ACC112 (cell line): Measurements from ENCODE around the gene NADSYN1.

ENCODE experiments used
- H2AFZ ChIP-seq: fragments of 200-600 bp; sonication (generic); one replicate; pipeline ENCODE4 v1.6.0; 2017; ENCODE audit warnings: antibody characterized with exemption, low read length; ENCODE audit not compliant: unreplicated experiment
- H3K27ac ChIP-seq: fragments of 200-600 bp; sonication (generic); 2 replicates; pipeline ENCODE4 v1.5.1; 2014; ENCODE audit warnings: low read depth, mild to moderate bottlenecking, antibody characterized with exemption, low read length, moderate library complexity
- H3K27me3 ChIP-seq: fragments of 200-600 bp; sonication (generic); 2 replicates; pipeline ENCODE4 v1.6.1; 2014; ENCODE audit warnings: mild to moderate bottlenecking, antibody characterized with exemption, low read length, moderate library complexity, mixed read lengths; ENCODE audit not compliant: insufficient read depth
- H3K36me3 ChIP-seq: fragments of 200-600 bp; sonication (generic); 2 replicates; pipeline ENCODE4 v1.6.1; 2016; ENCODE audit warnings: mild to moderate bottlenecking, antibody characterized with exemption, low read length, moderate library complexity, mixed read lengths; ENCODE audit not compliant: insufficient read depth
- H3K4me1 ChIP-seq: fragments of 200-600 bp; sonication (generic); one replicate; pipeline ENCODE4 v1.6.1; 2016; ENCODE audit warnings: low read length, mixed read lengths; ENCODE audit not compliant: insufficient read depth, unreplicated experiment, control insufficient read depth
- H3K4me3 ChIP-seq: fragments of 200-600 bp; sonication (generic); 2 replicates; pipeline ENCODE4 v1.5.1; 2014; ENCODE audit warnings: mild to moderate bottlenecking, low read depth, low read length
- H3K79me2 ChIP-seq: fragments of 200-600 bp; sonication (generic); one replicate; pipeline ENCODE4 v1.6.0; 2016; ENCODE audit warnings: low read length; ENCODE audit not compliant: control insufficient read depth, unreplicated experiment, insufficient read depth

The NADSYN1 gene

GRCh38 chr11:71491940-71492339 is 38.9 kb downstream of the NADSYN1 start:
- Histone ChIP-seq H3K79me2 (no peaks in the 10 kb centered on the region), H3K4me1 (peaks cover 8% of the 10 kb centered on the region), H3K27me3 (no peaks in the 10 kb centered on the region), H3K4me3 (no peak overlapping the region), H3K27ac (no peak overlapping the region), H2AFZ (no peak overlapping the region), H3K36me3 (no peaks in the 10 kb centered on the region)

- H3K4me1 ChIP-seq: no peaks in the 10 kb centered on the region
- no peaks in the 10 kb centered on the region for H3K27me3 ChIP-seq
- H3K79me2 ChIP-seq: no peaks in the 10 kb centered on the region
- no peak overlapping the region for H2AFZ ChIP-seq
- H3K36me3 ChIP-seq: peaks cover 22% of the 10 kb centered on the region
- no peak overlapping the region for H3K27ac ChIP-seq
- H3K4me3 ChIP-seq: no peak overlapping the region
Measured at GRCh38 chr11:71495286-71496230, 42.6 kb downstream of the NADSYN1 start.

GRCh38 chr11:71496421-71496820 is 43.4 kb downstream of the NADSYN1 start:
- H3K27me3 ChIP-seq: no peaks in the 10 kb centered on the region
- H3K4me3 ChIP-seq: no peak overlapping the region
- H3K4me1 ChIP-seq: no peaks in the 10 kb centered on the region
- no peak overlapping the region for H2AFZ ChIP-seq
- no peak overlapping the region for H3K27ac ChIP-seq
- peaks cover 22% of the 10 kb centered on the region for H3K36me3 ChIP-seq
- no peaks in the 10 kb centered on the region for H3K79me2 ChIP-seq

GRCh38 chr11:71498091-71498490 is 45.1 kb downstream of the NADSYN1 start:
- no peak overlapping the region for H2AFZ ChIP-seq
- no peaks in the 10 kb centered on the region for H3K27me3 ChIP-seq
- no peaks in the 10 kb centered on the region for H3K4me1 ChIP-seq
- peaks cover 22% of the 10 kb centered on the region for H3K36me3 ChIP-seq
- no peak overlapping the region for H3K4me3 ChIP-seq
- H3K79me2 ChIP-seq: no peaks in the 10 kb centered on the region
- no peak overlapping the region for H3K27ac ChIP-seq

- H3K27ac ChIP-seq: no peak overlapping the region
Measured at GRCh38 chr11:71499125-71499524, 46.1 kb downstream of the NADSYN1 start.

GRCh38 chr11:71499546-71499945 is 46.5 kb downstream of the NADSYN1 start:
- Histone ChIP-seq H3K4me1 (no peaks in the 10 kb centered on the region), H2AFZ (no peak overlapping the region), H3K27me3 (no peaks in the 10 kb centered on the region), H3K36me3 (peaks cover 22% of the 10 kb centered on the region), H3K4me3 (no peak overlapping the region), H3K27ac (no peak overlapping the region), H3K79me2 (no peaks in the 10 kb centered on the region)

More at GRCh38 chr11:71499125-71499524, 46.1 kb downstream of the NADSYN1 start:
- H2AFZ ChIP-seq: no peak overlapping the region
- peaks cover 22% of the 10 kb centered on the region for H3K36me3 ChIP-seq
- no peak overlapping the region for H3K4me3 ChIP-seq
- H3K4me1 ChIP-seq: no peaks in the 10 kb centered on the region
- H3K79me2 ChIP-seq: no peaks in the 10 kb centered on the region
- no peaks in the 10 kb centered on the region for H3K27me3 ChIP-seq

- H3K36me3 ChIP-seq: peaks cover 22% of the 10 kb centered on the region
- H3K27me3 ChIP-seq: no peaks in the 10 kb centered on the region
- no peak overlapping the region for H2AFZ ChIP-seq
- H3K79me2 ChIP-seq: no peaks in the 10 kb centered on the region
- H3K4me1 ChIP-seq: no peaks in the 10 kb centered on the region
- H3K27ac ChIP-seq: no peak overlapping the region
- no peak overlapping the region for H3K4me3 ChIP-seq
Measured at GRCh38 chr11:71500601-71501021, 47.6 kb downstream of the NADSYN1 start.

GRCh38 chr11:71501071-71501985 is 48.3 kb downstream of the NADSYN1 start:
- Histone ChIP-seq H3K27ac (no peak overlapping the region), H3K79me2 (no peaks in the 10 kb centered on the region), H2AFZ (no peak overlapping the region), H3K36me3 (peaks cover 22% of the 10 kb centered on the region), H3K4me1 (no peaks in the 10 kb centered on the region), H3K27me3 (no peaks in the 10 kb centered on the region), H3K4me3 (no peak overlapping the region)

GRCh38 chr11:71502026-71502425 is 49.0 kb downstream of the NADSYN1 start:
- H3K4me1 ChIP-seq: no peaks in the 10 kb centered on the region
- H3K79me2 ChIP-seq: no peaks in the 10 kb centered on the region
- H3K27me3 ChIP-seq: no peaks in the 10 kb centered on the region
- peaks cover 22% of the 10 kb centered on the region for H3K36me3 ChIP-seq
- no peak overlapping the region for H3K4me3 ChIP-seq
- H3K27ac ChIP-seq: no peak overlapping the region
- H2AFZ ChIP-seq: no peak overlapping the region

- H3K27me3 ChIP-seq: no peaks in the 10 kb centered on the region
- H3K79me2 ChIP-seq: no peaks in the 10 kb centered on the region
- H3K4me1 ChIP-seq: no peaks in the 10 kb centered on the region
- no peak overlapping the region for H2AFZ ChIP-seq
- H3K4me3 ChIP-seq: no peak overlapping the region
- H3K36me3 ChIP-seq: peaks cover 15% of the 10 kb centered on the region
- H3K27ac ChIP-seq: no peak overlapping the region
Measured at GRCh38 chr11:71502871-71503435, 50.0 kb downstream of the NADSYN1 start.
